GM13977 (cell line): Measurements from ENCODE around the gene TBC1D20.

ENCODE experiments used
- DNase-seq: peaks from one replicate; pipeline ENCODE4 v3.0.0; 2012; ENCODE audit warnings: low spot score
- in situ Hi-C: fragments of 300-500 bp; cut with MboI; formaldehyde crosslinking; loops from one replicate; pipeline ENCODE4 v1.12.0; 2022; ENCODE audit warnings: low sequenced_read_pairs, low pct_unique_long_range_greater_than_20kb, mixed read lengths, inconsistent platforms; ENCODE audit not compliant: unreplicated experiment
- TF ChIP-seq, protein P1 (sequence below): IDR thresholded peaks from 2 replicates; pipeline ENCODE4 v1.5.1; 2012; ENCODE audit warnings: mild to moderate bottlenecking, control low read depth; ENCODE audit not compliant: insufficient read depth; ENCODE audit errors: extremely low read depth, missing control alignments

The TBC1D20 gene

GRCh38 chr20:432208-432607, 30.1 kb downstream of the TBC1D20 start:
- TF ChIP-seq, protein P1, sequence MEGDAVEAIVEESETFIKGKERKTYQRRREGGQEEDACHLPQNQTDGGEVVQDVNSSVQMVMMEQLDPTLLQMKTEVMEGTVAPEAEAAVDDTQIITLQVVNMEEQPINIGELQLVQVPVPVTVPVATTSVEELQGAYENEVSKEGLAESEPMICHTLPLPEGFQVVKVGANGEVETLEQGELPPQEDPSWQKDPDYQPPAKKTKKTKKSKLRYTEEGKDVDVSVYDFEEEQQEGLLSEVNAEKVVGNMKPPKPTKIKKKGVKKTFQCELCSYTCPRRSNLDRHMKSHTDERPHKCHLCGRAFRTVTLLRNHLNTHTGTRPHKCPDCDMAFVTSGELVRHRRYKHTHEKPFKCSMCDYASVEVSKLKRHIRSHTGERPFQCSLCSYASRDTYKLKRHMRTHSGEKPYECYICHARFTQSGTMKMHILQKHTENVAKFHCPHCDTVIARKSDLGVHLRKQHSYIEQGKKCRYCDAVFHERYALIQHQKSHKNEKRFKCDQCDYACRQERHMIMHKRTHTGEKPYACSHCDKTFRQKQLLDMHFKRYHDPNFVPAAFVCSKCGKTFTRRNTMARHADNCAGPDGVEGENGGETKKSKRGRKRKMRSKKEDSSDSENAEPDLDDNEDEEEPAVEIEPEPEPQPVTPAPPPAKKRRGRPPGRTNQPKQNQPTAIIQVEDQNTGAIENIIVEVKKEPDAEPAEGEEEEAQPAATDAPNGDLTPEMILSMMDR, result no peak
- in situ Hi-C loops, result no loop called here

GRCh38 chr20:431012-431904, 31.1 kb downstream of the TBC1D20 start:
- in situ Hi-C loops, result no loop called here
- peak; percentile 46 for DNase-seq
- TF ChIP-seq, protein P1, result peak; percentile 43

More at GRCh38 chr20:432208-432607, 30.1 kb downstream of the TBC1D20 start:
- no peak for DNase-seq

- in situ Hi-C loops, result no loop called here
- TF ChIP-seq, protein P1, result no peak
- no peak for DNase-seq
Measured at GRCh38 chr20:430091-430999, 32.0 kb downstream of the TBC1D20 start.

- no peak for DNase-seq
- TF ChIP-seq, protein P1, result no peak
- in situ Hi-C loops, result no loop called here
Measured at GRCh38 chr20:428658-429200, 33.6 kb downstream of the TBC1D20 start.

DNA sequence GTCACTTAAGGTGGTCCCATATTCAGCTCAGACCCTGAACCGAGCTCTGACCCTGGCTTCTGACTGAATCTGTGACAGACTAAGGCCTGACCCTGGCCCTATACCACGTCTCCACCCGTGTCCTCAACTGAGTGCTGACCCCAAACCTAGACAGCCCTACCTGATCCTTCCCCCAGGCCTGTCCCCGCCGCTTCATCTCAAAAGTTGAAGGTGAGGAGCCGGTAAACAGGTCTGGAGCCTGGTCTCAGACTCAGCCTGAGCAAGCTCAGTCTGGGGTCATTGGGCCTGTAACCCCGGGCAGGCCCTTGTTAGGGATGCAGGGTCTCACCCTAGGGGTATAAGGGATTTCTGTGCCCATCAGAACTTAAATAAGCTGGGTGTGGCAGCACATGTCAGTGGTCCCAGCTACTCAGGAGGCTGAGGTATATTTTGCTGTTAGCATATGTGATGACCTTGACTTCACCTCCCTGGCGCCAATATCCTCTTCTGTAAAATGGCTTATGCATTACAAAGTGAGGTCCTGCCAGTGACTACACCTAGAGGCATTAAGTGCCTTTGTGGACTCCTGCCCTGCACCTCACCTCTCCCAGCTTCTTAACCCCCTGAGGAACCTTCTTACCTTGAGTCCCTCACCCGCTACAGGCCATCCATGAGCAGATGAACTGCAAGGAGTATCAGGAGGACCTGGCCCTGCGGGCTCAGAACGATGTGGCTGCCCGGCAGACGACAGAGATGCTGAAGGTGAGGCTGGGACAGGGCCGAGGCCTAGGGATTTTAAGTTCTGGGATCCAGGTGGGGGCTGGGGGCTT, 34.3 kb downstream of the TBC1D20 start:
- in situ Hi-C loops, result no loop called here
- TF ChIP-seq, protein P1, result no peak
- DNase-seq, result no peak
